Measurements from ENCODE around the gene CMYA5. TPM values are rescaled to one million over a fixed set of nuclear protein-coding genes. Genes with fewer than 3 reads are reported as not detected.

The CMYA5 gene
- total RNA-seq, 1 experiment from 2014 or later = 0.22 TPM

DNA sequence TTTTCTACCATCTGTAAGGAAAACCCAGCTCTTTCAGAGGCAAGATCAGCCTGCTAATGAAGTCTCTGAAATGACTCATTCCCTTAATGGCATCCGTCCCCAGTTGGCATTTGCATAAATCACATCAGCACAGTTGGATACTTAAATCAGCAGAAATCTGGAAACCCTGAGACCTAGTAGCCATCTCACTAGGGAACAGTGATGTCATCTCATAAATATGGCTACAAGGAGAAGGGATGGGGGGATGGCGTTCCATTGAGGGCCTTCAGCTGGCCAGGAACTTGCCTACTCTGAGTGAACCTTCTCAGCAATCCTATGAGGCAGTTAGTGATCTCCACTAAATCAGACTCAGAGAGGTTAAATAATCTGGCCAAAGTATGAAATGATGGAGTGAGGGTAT is 81.8 kb downstream of the CMYA5 start:
- CTCF ChIA-PET = no interaction called here
- BruUV-seq (replicated peaks) = no TSS peak
- intact Hi-C loops (cut with micrococcal nuclease) = no loop called here

More for the DNA sequence above, 81.8 kb downstream of the CMYA5 start:
- H3K9ac ChIP-seq (ENCODE audit: low read length) = no peak overlapping the region
- H3K4me2 ChIP-seq (ENCODE audit: low read length) = no peak overlapping the region
- H3K9me3 ChIP-seq (ENCODE audit: control insufficient read depth in 1 of 2, insufficient read depth in 1 of 2, low read depth in 1 of 2, low read length in 2 of 2) = no peaks in the 10 kb centered on the region
- H3K79me2 ChIP-seq (ENCODE audit: insufficient read depth, low read length) = no peaks in the 10 kb centered on the region
- RAD21 ChIA-PET (ENCODE audit: low non-redundant PET in 1 of 2, low total read pairs in 2 of 2, uncharacterized antibody in 2 of 2, unreplicated experiment in 2 of 2) = no interaction called here
- no peak overlapping the region for H3K27ac ChIP-seq (ENCODE audit: low read depth, low read length)
- H3K27me3 ChIP-seq (ENCODE audit: insufficient read depth, low read length) = no peaks in the 10 kb centered on the region
- no peaks in the 10 kb centered on the region for H3K36me3 ChIP-seq (ENCODE audit: control insufficient read depth in 1 of 2, insufficient read depth in 2 of 2, low read length in 2 of 2)
- DNase-seq (ENCODE audit: low read depth, low spot score) (no peak), ATAC-seq (no peak)
- no peak overlapping the region for H2AFZ ChIP-seq (ENCODE audit: low read depth, low read length, poor library complexity, severe bottlenecking)
- H3K4me3 ChIP-seq (replicated peaks in 1 of 2; ENCODE audit: low read depth in 1 of 2, low read length in 2 of 2) = no peak overlapping the region
- POLR2A ChIA-PET = no interaction called here
- no peaks in the 10 kb centered on the region for H4K20me1 ChIP-seq (ENCODE audit: insufficient read depth)
- TF ChIP-seq POLR2A (IDR thresholded peaks at IDR 0.05; ENCODE audit: borderline replicate concordance, extremely low read depth, insufficient read depth, insufficient read length) (no peak), ELF1 (IDR thresholded peaks at IDR 0.05; ENCODE audit: borderline replicate concordance, low read depth) (no peak), POLR2AphosphoS5 (IDR thresholded peaks at IDR 0.05; ENCODE audit: low read depth, low read length) (no peak), SIN3A (IDR thresholded peaks at IDR 0.05; ENCODE audit: low read depth) (no peak), ZFX (IDR thresholded peaks at IDR 0.05) (no peak), TCF7L2 (IDR thresholded peaks at IDR 0.05; ENCODE audit: borderline replicate concordance, extremely low read depth, insufficient read depth, insufficient read length) (no peak), EZH2 (IDR thresholded peaks at IDR 0.05) (no peak), ZNF274 (IDR thresholded peaks at IDR 0.05; ENCODE audit: low read depth, low read length) (no peak), EZH2phosphoT487 (IDR thresholded peaks at IDR 0.05; ENCODE audit: borderline replicate concordance) (no peak), YY1 (IDR thresholded peaks at IDR 0.05; ENCODE audit: extremely low read depth, insufficient replicate concordance, low read depth, low read length) (no peak), SRF (IDR thresholded peaks at IDR 0.05; ENCODE audit: low read depth) (no peak), CEBPB (IDR thresholded peaks at IDR 0.05; ENCODE audit: low read depth) (no peak), CBX3 (IDR thresholded peaks at IDR 0.05; ENCODE audit: low read depth) (no peak), SP1 (IDR thresholded peaks at IDR 0.05; ENCODE audit: low read depth) (no peak), JUND (IDR thresholded peaks at IDR 0.05) (no peak)
- TF ChIP-seq, protein P1, sequence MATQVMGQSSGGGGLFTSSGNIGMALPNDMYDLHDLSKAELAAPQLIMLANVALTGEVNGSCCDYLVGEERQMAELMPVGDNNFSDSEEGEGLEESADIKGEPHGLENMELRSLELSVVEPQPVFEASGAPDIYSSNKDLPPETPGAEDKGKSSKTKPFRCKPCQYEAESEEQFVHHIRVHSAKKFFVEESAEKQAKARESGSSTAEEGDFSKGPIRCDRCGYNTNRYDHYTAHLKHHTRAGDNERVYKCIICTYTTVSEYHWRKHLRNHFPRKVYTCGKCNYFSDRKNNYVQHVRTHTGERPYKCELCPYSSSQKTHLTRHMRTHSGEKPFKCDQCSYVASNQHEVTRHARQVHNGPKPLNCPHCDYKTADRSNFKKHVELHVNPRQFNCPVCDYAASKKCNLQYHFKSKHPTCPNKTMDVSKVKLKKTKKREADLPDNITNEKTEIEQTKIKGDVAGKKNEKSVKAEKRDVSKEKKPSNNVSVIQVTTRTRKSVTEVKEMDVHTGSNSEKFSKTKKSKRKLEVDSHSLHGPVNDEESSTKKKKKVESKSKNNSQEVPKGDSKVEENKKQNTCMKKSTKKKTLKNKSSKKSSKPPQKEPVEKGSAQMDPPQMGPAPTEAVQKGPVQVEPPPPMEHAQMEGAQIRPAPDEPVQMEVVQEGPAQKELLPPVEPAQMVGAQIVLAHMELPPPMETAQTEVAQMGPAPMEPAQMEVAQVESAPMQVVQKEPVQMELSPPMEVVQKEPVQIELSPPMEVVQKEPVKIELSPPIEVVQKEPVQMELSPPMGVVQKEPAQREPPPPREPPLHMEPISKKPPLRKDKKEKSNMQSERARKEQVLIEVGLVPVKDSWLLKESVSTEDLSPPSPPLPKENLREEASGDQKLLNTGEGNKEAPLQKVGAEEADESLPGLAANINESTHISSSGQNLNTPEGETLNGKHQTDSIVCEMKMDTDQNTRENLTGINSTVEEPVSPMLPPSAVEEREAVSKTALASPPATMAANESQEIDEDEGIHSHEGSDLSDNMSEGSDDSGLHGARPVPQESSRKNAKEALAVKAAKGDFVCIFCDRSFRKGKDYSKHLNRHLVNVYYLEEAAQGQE (IDR thresholded peaks at IDR 0.05; ENCODE audit: low read depth) = no peak
- TF ChIP-seq, protein P2, sequence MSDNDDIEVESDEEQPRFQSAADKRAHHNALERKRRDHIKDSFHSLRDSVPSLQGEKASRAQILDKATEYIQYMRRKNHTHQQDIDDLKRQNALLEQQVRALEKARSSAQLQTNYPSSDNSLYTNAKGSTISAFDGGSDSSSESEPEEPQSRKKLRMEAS (IDR thresholded peaks at IDR 0.05) = no peak
- TF ChIP-seq, protein P3, sequence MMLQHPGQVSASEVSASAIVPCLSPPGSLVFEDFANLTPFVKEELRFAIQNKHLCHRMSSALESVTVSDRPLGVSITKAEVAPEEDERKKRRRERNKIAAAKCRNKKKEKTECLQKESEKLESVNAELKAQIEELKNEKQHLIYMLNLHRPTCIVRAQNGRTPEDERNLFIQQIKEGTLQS (IDR thresholded peaks at IDR 0.05) = no peak
- TF ChIP-seq, protein P4, sequence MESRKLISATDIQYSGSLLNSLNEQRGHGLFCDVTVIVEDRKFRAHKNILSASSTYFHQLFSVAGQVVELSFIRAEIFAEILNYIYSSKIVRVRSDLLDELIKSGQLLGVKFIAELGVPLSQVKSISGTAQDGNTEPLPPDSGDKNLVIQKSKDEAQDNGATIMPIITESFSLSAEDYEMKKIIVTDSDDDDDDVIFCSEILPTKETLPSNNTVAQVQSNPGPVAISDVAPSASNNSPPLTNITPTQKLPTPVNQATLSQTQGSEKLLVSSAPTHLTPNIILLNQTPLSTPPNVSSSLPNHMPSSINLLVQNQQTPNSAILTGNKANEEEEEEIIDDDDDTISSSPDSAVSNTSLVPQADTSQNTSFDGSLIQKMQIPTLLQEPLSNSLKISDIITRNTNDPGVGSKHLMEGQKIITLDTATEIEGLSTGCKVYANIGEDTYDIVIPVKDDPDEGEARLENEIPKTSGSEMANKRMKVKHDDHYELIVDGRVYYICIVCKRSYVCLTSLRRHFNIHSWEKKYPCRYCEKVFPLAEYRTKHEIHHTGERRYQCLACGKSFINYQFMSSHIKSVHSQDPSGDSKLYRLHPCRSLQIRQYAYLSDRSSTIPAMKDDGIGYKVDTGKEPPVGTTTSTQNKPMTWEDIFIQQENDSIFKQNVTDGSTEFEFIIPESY (IDR thresholded peaks at IDR 0.05; ENCODE audit: extremely low read depth, insufficient replicate concordance, low read length) = no peak
- peaks cover 0 to 4% of the 10 kb centered on the region in 2 experiments; a peak in 1 of 4 replicates for H3K4me1 ChIP-seq (ENCODE audit: control insufficient read depth in 1 of 2, insufficient read depth in 2 of 2, low read length in 2 of 2)
- no peaks in the 10 kb centered on the region for H3K9me2 ChIP-seq (ENCODE audit: insufficient read depth)

All from HCT116 (cell line).